Measurements from ENCODE around the gene ZNF529.
"Not testable (repeated sequence)": the region's sequence is repeated elsewhere in the genome, so short reads cannot be mapped to it uniquely, and the experiment has no call there.

ZNF529 gene

GRCh38 chr19:36573020-36573894 lies at the start of gene ZNF529:
Gene ZNF529 (minus strand): TSS chr19:36573292. CDS start chr19:36572346, 946 bp downstream.
- DNase-seq = peak; percentile 93

- no peak for DNase-seq
Observed at GRCh38 chr19:36605877-36606478, 32.9 kb upstream of the ZNF529 start.

- DNase-seq = peak; percentile 88
Observed at GRCh38 chr19:36605101-36605876, 32.2 kb upstream of the ZNF529 start, which contains the start of gene ZNF382. Gene ZNF382 (plus strand): TSS chr19:36605313. CDS start chr19:36609915, 4,602 bp downstream.

GRCh38 chr19:36604656-36605100 lies 31.6 kb upstream of the ZNF529 start:
- peak; percentile 70 for DNase-seq

GRCh38 chr19:36602681-36603080 lies 29.6 kb upstream of the ZNF529 start:
- not testable (repeated sequence) for DNase-seq

GRCh38 chr19:36579255-36579654 lies 6.2 kb upstream of the ZNF529 start:
- DNase-seq = no peak

GRCh38 chr19:36577271-36577996 lies 4.3 kb upstream of the ZNF529 start:
- DNase-seq = no peak

GRCh38 chr19:36574741-36575140 lies 1.6 kb upstream of the ZNF529 start:
- no peak for DNase-seq

- DNase-seq = no peak
Observed at GRCh38 chr19:36573895-36574720, 1.0 kb upstream of the ZNF529 start.

- no peak for DNase-seq
Observed at GRCh38 chr19:36572593-36573019, 486 bp downstream of the ZNF529 start.

- DNase-seq = no peak
Observed at GRCh38 chr19:36564391-36564790, 8.7 kb downstream of the ZNF529 start.

- no peak for DNase-seq
Observed at GRCh38 chr19:36547001-36547732, 25.9 kb downstream of the ZNF529 start.

GRCh38 chr19:36528921-36529518 lies 44.1 kb downstream of the ZNF529 start:
- no peak for DNase-seq

- peak; percentile 96 for DNase-seq
Observed at GRCh38 chr19:36528194-36528920, 44.7 kb downstream of the ZNF529 start, which contains the start of gene ZNF260. Gene ZNF260 (minus strand): TSS chr19:36528271. CDS start chr19:36515238, 13,033 bp downstream.

GRCh38 chr19:36527873-36528193 lies 45.3 kb downstream of the ZNF529 start:
- no peak for DNase-seq

- DNase-seq = no peak
Observed at GRCh38 chr19:36527341-36527740, 45.8 kb downstream of the ZNF529 start.

GRCh38 chr19:36526581-36526980 lies 46.5 kb downstream of the ZNF529 start:
- no peak for DNase-seq

- no peak for DNase-seq
Observed at GRCh38 chr19:36524617-36525016, 48.5 kb downstream of the ZNF529 start.

GRCh38 chr19:36514012-36514612 lies 59.0 kb downstream of the ZNF529 start:
- DNase-seq = no peak
